HG02973 (cell line): ENCODE results near the gene CBX7.

Source experiments
- ATAC-seq: cut with Tn5 transposase; IDR thresholded peaks from one replicate; pipeline ENCODE4 v1.9.1; 2021; ENCODE audit warnings: moderate library complexity; ENCODE audit not compliant: unreplicated experiment

Gene CBX7

DNA sequence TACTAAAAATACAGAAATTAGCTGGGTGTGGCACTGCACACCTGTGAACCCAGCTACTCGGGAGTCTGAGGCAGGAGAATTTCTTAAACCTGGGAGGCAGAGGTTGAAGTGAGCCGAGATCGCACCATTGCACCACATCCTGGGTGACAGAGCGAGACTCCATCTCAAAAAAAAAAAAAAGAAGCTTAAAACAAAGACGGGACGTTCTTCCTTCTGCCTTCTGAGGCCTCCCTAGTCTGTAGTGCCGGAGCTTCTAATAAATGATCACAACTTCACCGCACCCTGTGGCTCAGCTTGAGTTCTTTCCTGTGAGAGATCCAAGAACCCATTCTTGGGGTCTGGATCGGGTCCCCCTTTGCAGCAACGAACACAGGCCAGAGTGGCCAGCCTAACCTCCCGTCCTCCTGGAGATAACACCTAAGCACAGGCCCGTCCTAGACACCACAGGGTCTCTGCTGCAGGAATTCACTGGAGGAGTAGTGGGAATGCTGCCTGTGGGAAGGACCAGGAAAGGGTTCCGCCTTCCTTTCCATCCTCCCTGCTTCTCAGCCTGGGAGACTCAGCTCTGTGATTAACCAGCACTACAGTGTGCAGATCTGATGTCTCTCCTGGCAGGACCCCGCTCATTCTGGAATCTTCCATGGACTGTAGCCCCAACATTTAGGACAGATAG is 57.6 kb downstream of the CBX7 start:
- ATAC-seq: no peak

GRCh38 chr22:39092111-39092862 is 60.2 kb downstream of the CBX7 start:
- no peak for ATAC-seq

GRCh38 chr22:39091126-39092081 is 61.1 kb downstream of the CBX7 start:
- ATAC-seq: no peak

- no peak for ATAC-seq
Measured at GRCh38 chr22:39090426-39091064, 61.9 kb downstream of the CBX7 start.

GRCh38 chr22:39089928-39090327 is 62.6 kb downstream of the CBX7 start:
- no peak for ATAC-seq

DNA sequence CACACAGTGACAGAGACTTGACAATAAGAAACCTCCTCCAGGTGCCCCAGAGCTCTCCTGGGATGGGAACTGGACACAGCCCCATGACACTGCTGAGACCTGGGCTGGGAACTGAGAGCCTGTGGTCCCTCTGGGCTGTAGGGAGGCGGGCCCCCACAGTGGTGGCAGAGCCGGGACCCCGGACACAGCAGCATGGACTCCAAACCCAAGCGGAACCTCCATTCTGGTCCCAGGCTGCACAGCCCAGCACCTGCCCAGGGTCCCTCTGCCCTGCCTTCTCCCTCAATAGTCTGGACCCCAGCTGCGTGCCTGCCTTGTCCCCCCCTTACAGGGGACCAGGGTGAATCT is 63.8 kb downstream of the CBX7 start:
- ATAC-seq: no peak

GRCh38 chr22:39087881-39088684 is 64.4 kb downstream of the CBX7 start:
- no peak for ATAC-seq

- ATAC-seq: no peak
Measured at GRCh38 chr22:39087098-39087497, 65.4 kb downstream of the CBX7 start.

DNA sequence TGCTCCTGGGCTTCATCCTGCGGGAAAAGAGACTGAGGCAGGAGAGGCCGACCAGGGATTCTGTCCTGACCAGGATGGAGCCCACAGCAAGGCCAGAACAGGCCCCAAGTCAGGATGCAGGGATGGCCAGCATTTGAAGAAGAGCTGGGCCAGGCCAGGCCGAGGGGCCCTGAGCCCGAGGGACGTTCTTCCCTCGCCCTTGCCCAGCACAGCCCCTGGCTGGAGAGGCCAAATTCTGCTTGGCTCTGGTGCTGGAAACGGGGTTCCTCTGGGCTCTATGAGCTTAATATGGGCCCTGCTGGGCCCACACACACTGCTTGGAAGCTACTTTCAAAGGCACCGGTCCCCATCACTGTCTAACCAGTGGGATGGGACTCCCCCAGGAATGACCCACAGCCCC is 67.8 kb downstream of the CBX7 start:
- ATAC-seq: no peak

GRCh38 chr22:39083212-39084165 is 69.0 kb downstream of the CBX7 start:
- ATAC-seq: no peak

GRCh38 chr22:39081598-39081997 is 70.9 kb downstream of the CBX7 start:
- no peak for ATAC-seq

DNA sequence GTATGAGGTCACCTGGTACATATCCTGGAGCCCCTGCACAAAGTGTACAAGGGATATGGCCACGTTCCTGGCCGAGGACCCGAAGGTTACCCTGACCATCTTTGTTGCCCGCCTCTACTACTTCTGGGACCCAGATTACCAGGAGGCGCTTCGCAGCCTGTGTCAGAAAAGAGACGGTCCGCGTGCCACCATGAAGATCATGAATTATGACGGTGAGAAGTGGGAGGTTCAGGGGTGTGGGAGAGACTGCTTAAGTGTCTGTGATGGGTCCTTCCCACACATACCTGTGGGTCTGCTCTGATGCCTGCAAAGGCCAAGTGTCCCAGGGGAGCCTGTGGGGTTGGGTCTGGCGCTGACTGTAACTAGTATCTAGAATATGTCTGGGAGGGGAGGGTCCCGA is 71.5 kb downstream of the CBX7 start:
- ATAC-seq: no peak
